Urinary bladder (tissue), 4 donors: ENCODE measurements around the gene FRRS1L. TPM values are rescaled to one million over a fixed set of nuclear protein-coding genes. Genes with fewer than 3 reads are reported as not detected.

Experiments
- DNase-seq: peaks from one replicate; pipeline ENCODE4 v3.0.0-alpha.2; 2015; ENCODE audit errors: extremely low spot score
- H3K27ac ChIP-seq: one replicate; pipeline ENCODE4 v1.5.1; 2013; ENCODE audit warnings: low read depth, mild to moderate bottlenecking, moderate library complexity
- H3K36me3 ChIP-seq: one replicate; pipeline ENCODE4 v1.6.1; 2013; ENCODE audit warnings: mild to moderate bottlenecking, moderate library complexity; ENCODE audit not compliant: insufficient read depth
- H3K4me1 ChIP-seq: one replicate; pipeline ENCODE4 v1.6.1; 2013; ENCODE audit warnings: mild to moderate bottlenecking, moderate library complexity; ENCODE audit not compliant: insufficient read depth
- H3K4me3 ChIP-seq: one replicate; pipeline ENCODE4 v1.5.1; 2013; ENCODE audit warnings: low read depth, low read length
- WGBS: extraction: QIAGEN DNeasy Blood & Tissue Kit; methylation state at CpG from one replicate; pipeline ENCODE4 v1.1.7; 2013; 5-methylcytosine and 5-hydroxymethylcytosine counted together
- polyA plus RNA-seq: library from polyadenylated mRNA; stranded (reverse); fragments of 200-250 nt; gene quantifications from one replicate; pipeline ENCODE4 v1.2.3, GENCODE V29; 2013
- total RNA-seq: library from RNA; depleted of rRNA; stranded (reverse); fragments of >200 nt; gene quantifications from one replicate; pipeline ENCODE4 v1.2.3, GENCODE V29; 2014
- donor health status: healthy with polysubstance abuse.
- donor health status: healthy.

The FRRS1L gene
- total and polyA plus RNA-seq, 2 donors: 0.44 to 7.8 TPM

DNA sequence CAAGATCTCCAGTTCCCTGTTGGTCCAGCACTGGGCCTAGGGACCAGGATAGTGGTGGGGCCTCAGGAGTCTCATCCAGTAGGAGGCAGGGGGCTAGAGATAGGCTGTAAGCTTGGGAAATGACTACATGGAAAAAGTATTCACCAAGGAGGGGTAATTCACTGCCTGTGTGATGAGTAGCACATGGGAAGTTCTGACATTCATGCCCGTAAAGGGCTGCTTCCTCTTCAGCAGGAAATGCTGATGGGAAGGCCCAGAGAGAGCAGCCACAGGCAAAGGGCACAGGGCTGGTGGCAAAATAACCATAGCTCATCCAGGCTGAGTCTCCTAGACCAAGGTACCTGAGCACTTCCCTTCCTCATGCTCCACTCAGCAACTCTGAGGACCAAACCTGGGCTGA is 23.1 kb upstream of the FRRS1L start:
- Histone ChIP-seq H3K36me3 (no peaks in the 10 kb centered on the region), H3K4me1 (no peaks in the 10 kb centered on the region), H3K27ac (no peak overlapping the region), H3K4me3 (no peak overlapping the region)
- WGBS: 76% methylated on average over 1 of the region's 1 CpG
- DNase-seq: no peak

DNA sequence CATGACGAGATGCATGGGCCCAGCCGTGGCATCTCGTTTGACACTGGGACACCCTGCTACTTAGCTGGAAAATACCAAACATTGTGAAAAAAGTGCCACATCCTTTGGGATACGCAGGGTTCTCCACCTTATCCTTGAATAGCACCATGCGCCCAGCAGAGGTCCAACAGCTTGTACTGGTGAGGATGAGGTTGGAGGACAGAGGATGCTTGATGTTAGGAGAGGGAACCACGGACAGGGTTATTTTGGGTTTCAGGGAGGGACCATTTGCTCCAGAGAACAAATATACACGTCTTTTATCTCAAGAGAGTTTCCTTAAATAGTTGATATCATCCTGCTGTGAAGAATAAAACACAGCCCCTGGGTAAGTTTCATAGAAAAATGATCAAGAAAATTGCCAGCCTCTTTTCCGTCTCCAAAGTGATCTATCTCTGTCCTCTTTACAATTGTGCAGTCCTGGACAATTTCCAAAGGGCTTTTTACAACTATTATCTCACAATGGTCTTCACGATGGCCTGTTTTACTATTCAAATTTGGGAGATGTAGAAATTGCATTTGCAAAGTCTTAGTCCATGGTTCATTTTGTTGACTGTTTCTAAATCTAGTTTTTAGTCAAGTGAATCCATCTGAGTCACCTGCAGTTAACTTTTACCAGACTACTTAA is 19.9 kb upstream of the FRRS1L start:
- DNase-seq: no peak
- Histone ChIP-seq H3K36me3 (no peaks in the 10 kb centered on the region), H3K4me1 (no peaks in the 10 kb centered on the region), H3K27ac (no peak overlapping the region), H3K4me3 (no peak overlapping the region)
- WGBS: 54% methylated on average over 9 of the region's 9 CpGs

DNA sequence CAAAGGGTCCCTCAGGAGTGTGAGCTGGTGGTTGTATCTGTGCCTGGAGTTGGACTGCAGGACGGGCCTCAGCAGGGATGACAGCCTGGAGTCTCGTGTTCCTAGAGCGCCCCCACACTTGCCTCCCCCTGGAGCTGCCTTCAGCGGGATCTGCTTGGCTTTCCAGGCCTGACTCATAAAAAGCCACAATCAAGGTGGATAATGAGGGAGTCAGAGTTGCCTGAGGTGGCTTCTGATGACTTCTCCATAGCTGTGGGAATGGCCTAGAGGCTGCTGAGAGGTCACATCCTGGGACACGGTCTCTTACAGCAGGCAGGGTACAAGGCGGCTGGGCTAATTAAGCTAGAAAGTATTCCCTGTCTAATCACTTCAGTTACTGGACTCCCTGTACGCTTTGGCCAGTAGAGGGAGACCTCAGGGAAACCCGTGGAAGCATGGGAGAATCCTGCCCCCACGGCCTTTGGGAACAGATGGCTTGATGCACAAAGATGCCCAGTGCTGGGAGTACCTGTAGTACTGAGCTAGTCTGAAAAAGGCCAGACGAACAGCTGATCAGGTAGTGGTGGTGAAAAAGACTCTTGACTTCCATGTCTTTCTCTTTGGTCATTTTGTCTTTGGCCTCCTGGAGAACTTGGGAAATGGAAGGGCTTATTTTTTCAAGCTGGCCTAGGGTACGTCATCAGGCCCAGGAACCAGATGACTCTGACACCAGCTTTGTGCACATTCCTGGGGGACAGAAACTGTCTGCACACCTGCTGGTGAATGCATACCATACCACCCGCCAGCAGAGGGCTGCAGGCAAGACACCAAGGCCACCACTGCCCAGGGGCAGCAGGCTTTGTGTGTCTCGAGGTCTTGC is 16.1 kb upstream of the FRRS1L start:
- 66% methylated on average over 13 of the region's 13 CpGs for WGBS
- no peak for DNase-seq
- H3K4me1 ChIP-seq: no peaks in the 10 kb centered on the region

DNA sequence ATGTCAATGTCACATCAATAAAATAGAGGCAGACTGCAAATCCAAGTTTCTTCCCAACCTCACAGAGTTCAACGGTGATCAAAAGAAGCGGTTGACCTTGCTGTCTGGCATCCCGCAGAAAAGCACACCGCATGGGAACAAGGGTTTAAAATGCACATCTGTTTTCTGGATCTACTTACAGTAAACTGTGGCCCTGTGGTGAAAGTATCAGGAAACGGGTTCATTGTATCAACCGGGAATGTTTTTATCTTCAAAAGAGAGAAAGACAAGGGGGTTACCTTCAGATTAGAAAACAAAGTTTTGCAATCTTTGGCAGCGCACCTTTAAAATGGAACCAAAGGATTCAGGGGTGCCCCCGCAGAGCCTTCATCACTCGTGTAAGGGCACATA is 15.5 kb upstream of the FRRS1L start:
- WGBS: 66% methylated on average over 9 of the region's 9 CpGs
- no peak overlapping the region for H3K27ac ChIP-seq
- H3K36me3 ChIP-seq: no peaks in the 10 kb centered on the region
- DNase-seq: no peak
- no peak overlapping the region for H3K4me3 ChIP-seq
- no peaks in the 10 kb centered on the region for H3K4me1 ChIP-seq

More for the DNA sequence above, 16.1 kb upstream of the FRRS1L start:
- no peaks in the 10 kb centered on the region for H3K36me3 ChIP-seq
- H3K27ac ChIP-seq: no peak overlapping the region
- no peak overlapping the region for H3K4me3 ChIP-seq

DNA sequence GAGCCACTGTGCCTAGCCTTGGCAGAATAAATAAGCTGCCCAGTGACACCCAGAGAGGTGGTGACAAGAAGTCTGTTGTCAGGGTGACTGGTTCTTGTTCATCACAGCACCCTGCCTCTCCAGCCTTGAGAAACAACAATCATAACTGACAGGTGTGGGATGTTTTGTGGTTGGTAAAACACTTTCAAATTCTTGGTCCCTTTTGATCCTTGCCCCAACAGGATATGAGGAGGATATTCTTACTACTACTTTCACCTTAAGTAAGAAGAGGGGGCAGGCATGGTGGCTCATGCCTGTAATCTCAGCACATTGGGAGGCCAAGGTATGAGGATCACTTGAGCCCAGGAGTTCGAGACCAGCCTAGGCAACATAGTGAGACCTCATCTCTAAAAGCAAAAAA is 14.2 kb upstream of the FRRS1L start:
- Histone ChIP-seq H3K36me3 (no peaks in the 10 kb centered on the region), H3K4me3 (no peak overlapping the region), H3K4me1 (no peaks in the 10 kb centered on the region), H3K27ac (no peak overlapping the region)
- WGBS: 84% methylated on average over 1 of the region's 1 CpG
- DNase-seq: no peak

DNA sequence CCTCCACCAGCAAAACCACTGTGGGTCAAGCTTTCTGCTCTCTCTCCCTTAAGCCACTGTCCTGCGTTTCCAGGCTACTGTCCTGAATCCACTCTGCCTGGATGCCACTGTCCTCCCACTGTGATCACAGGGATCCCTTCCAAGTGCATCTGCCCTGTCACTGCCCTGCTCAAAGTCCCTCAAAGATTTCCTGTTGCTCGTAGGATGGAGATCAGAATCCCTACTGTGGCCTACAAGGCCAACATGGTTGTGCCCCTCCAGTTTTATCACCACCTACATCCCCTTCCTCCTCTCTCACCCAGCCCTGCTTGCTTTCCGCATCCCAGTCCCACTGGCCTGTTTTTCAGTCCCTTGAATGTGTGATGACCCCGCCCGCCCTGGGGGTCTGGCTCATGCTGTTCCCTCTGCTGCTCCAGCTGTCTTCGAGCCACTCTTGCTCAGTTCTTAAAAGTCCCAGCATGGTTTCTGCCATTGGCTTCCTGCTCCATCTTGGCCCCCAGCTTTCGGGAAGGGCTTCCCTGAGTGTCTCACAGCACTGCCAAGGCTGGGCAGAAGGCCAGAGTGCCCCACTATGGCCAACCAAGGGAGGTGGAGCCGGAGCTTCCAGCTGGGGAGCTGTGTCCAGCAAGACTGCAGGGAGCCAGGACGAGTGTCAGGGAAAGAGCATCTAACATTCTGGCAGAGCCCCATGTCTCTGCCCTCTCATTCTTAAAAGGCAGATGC is 12.9 kb upstream of the FRRS1L start:
- WGBS: 77% methylated on average over 9 of the region's 9 CpGs
- no peak for DNase-seq
- H3K36me3 ChIP-seq: no peaks in the 10 kb centered on the region
- no peak overlapping the region for H3K4me3 ChIP-seq
- no peak overlapping the region for H3K27ac ChIP-seq
- H3K4me1 ChIP-seq: no peaks in the 10 kb centered on the region

DNA sequence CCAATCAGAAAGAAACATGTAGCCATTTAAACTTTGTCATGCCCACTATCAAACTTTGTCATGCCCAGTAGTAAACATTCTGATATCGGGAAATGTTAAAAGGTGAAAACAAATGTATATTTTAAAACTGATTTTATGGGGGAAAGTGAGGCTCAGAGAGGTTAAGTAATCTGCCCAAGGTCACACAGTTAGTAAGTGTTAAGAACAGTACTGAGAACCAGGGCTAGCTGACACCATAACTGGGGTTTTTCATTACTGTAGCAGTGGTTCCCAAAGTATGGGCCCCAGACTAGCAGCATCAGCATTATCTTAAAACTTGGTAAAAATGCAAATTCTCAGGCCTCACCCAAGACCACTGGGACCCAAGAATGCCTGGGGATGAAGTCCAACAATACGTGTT is 9.9 kb upstream of the FRRS1L start:
- 76% methylated on average over 2 of the region's 2 CpGs for WGBS
- H3K27ac ChIP-seq: no peak overlapping the region
- no peak for DNase-seq
- no peaks in the 10 kb centered on the region for H3K4me1 ChIP-seq
- H3K36me3 ChIP-seq: no peaks in the 10 kb centered on the region
- H3K4me3 ChIP-seq: no peak overlapping the region

DNA sequence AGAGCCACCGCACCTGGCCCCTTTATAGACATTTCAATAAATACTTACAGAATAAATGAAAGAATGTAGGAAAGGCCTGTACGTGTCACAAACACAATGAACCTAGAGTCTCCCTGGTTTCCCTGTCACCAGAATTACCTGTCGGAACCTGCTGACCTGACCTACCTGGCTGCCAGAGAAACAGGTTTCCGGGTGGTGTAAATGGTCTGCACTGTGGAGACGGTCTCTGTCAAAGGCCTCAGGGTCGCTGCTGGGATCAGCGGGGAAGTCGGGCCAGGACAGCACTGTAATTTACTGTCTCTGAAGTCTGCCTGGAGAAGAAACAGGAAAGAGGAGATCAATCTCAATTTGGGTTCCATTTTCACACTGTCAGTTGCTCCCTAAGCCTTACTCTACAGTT is 9.3 kb upstream of the FRRS1L start:
- Histone ChIP-seq H3K27ac (no peak overlapping the region), H3K4me1 (no peaks in the 10 kb centered on the region), H3K4me3 (no peak overlapping the region), H3K36me3 (no peaks in the 10 kb centered on the region)
- peak; percentile 10 for DNase-seq
- WGBS: 66% methylated on average over 8 of the region's 8 CpGs

DNA sequence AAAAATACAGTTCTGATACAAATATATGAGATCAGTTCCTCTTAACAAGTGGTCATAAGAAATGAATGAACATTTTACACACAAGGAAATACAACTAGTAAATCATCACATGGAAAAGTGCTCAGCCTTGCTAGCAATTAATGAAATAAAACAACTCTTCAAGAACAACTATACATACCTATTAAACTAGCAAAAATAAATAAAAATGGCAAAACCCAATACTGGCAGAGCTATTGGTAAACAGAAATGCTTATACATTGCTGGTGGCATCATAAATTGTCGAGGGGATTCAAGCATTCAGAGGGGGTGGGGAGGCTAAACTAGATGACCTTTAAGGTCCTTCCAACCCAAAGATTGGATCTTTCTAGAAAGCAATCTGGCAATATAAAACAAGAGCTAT is 5.9 kb upstream of the FRRS1L start:
- Histone ChIP-seq H3K36me3 (no peaks in the 10 kb centered on the region), H3K4me3 (no peak overlapping the region), H3K4me1 (no peaks in the 10 kb centered on the region), H3K27ac (no peak overlapping the region)
- WGBS: 51% methylated on average over 1 of the region's 1 CpG
- no peak for DNase-seq

DNA sequence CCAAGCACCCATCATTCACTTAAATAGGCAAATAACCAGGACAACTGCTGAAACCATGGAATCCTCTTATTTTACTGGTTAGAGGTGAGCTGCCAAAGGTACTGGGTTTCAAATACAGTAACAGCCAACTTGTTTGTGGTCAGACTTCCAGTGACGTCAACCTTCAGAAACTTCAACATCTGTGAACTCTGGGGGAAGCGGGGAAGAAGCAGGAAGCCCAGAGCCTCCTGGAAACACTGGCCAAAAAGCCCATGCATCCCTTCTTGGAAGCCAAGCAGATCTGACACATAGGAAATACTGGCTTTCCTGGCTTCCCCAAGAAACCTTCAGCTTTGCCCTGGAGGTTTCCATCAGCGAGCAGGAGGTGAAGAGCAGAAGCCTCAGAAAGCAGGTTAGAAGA is 4.9 kb upstream of the FRRS1L start:
- H3K4me3 ChIP-seq: no peak overlapping the region
- H3K36me3 ChIP-seq: no peaks in the 10 kb centered on the region
- WGBS: 79% methylated on average over 3 of the region's 3 CpGs
- DNase-seq: no peak
- H3K27ac ChIP-seq: no peak overlapping the region
- no peaks in the 10 kb centered on the region for H3K4me1 ChIP-seq

DNA sequence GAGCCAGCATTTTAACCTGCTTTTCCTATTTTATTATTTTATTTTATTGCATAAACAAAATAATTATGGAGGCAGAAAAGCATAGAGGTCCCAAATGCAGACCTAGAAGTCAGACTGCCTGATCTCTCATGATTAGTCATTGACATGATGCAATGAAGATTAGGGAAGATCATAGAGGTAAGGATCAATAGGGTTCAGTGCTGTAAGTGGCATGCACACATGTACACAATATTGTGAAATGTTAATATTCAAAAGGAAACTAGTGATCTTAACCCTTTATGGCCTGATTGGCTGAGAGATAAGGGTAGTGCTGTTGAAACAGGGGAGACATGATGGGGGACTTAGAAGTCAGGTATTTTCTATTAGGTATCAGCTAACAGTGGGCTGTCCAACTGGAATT is 1.1 kb upstream of the FRRS1L start:
- no peaks in the 10 kb centered on the region for H3K36me3 ChIP-seq
- H3K4me1 ChIP-seq: no peaks in the 10 kb centered on the region
- H3K27ac ChIP-seq: no peak overlapping the region
- H3K4me3 ChIP-seq: no peak overlapping the region
- DNase-seq: no peak

DNA sequence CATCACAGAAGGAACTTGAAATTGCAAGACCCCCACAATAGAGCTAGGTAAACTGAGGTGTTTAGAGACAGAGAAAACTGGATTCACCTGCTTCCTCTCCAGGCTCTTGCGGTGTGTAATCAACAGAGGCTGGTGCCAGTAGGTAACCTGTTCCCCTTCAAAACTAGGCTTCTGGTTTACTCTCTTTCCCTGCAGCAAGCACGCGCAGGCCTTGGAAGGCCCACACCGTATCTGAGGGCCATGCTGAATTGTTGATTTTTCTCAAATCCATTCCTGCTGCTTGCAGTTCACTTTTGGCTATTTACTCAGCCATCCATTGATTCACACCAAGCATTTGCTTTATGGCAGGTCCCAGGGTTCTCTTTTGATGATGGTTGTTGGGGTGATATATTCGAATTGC is 667 bp upstream of the FRRS1L start:
- WGBS: 82% methylated on average over 5 of the region's 5 CpGs
- H3K4me3 ChIP-seq: no peak overlapping the region
- H3K4me1 ChIP-seq: no peaks in the 10 kb centered on the region
- H3K27ac ChIP-seq: no peak overlapping the region
- no peak for DNase-seq
- H3K36me3 ChIP-seq: no peaks in the 10 kb centered on the region

DNA sequence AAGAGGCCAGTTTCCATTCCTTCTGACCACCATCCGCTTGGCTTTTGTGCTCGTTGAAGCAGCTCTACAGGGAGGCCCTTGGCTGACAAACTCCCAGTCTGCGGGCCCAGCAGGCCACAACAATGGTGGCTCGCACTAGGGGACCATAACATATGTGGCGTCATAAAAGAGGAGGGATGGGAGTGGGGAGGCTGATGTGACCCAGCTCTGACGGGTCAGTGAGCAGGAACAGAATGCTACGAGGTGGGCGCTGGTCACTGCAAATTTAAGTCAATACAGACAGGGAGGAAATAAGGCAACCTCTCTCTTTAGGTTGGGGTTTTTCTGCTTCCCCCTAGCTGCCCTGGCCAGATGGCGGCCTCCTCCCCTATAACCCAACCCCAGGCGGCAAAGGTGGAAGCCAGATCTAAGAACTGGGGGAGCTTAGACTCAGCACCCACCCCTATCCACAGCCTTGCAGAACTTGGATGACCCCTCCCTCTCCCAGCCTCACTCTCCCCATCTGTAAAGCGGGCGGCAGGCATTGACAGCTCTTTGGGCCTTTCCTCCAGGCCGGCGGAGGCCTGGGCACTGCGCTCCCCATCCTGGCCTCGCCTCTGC is 778 bp downstream of the FRRS1L start:
- no peaks in the 10 kb centered on the region for H3K4me1 ChIP-seq
- H3K36me3 ChIP-seq: no peaks in the 10 kb centered on the region
- no peak overlapping the region for H3K27ac ChIP-seq
- 79% methylated on average over 16 of the region's 16 CpGs for WGBS
- peak overlapping the region; percentile 36 for H3K4me3 ChIP-seq
- no peak for DNase-seq
